ENCODE data around the gene PGM5. TPM values are rescaled to one million over a fixed set of nuclear protein-coding genes. Genes with fewer than 3 reads are reported as not detected.

Gene PGM5
- total RNA-seq, 2 donors from 2014 or later = 258 to 276 TPM

DNA sequence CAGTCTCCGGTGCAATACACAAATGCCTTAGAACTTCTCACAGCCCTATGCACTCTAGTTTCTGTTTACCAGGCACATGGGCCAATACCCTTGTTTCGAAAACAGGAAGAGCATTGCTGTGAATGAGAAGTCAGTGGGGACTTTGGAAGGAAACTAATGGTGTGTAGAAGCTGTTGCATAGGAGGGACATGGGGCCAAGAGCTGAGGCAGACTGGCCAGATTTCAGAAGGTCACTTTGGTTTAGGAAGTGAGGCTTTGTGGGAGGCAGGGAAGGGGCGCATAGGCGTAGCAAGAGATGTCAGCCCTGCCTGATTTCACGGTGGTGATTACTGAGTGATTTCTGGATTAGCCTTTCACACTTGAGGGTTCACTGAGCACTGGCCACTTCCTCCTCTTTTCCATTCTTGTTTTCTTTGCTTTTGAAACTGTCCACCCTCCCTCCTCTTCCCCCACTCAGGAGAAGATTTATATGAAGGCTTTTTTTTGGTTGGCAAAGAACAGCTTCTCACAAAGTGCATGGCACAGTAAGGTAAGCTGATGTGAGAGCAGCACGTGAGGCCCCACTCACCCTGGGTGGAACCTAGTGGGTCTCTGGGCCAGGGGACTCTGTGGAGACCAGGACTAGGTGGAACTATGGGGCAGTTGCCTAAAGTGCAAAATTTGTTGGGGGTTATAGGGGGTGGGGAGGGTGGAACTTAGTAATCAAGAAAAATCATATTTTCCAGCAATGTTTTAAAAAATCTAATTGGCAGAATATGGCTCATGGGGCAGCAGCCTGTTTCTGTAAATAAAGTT, 190.4 kb downstream of the PGM5 start:
- ATAC-seq (peak; percentile 73 to 85), DNase-seq (peak; percentile 25)
- intact Hi-C loops (cut with DNase I) = no loop called here

GRCh38 chr9:68547417-68547816, 191.0 kb downstream of the PGM5 start:
- ATAC-seq (peak in 1 of 2 donors; percentile 44), DNase-seq (no peak)
- intact Hi-C loops (cut with DNase I) = no loop called here

GRCh38 chr9:68548241-68548640, 191.8 kb downstream of the PGM5 start:
- DNase-seq (no peak), ATAC-seq (no peak)
- intact Hi-C loops (cut with DNase I) = no loop called here

GRCh38 chr9:68551191-68551590, 194.8 kb downstream of the PGM5 start:
- DNase-seq (no peak), ATAC-seq (peak in 1 of 2 donors; percentile 56)
- intact Hi-C loops (cut with DNase I) = no loop called here

GRCh38 chr9:68552700-68553476, 196.5 kb downstream of the PGM5 start:
- DNase-seq (no peak), ATAC-seq (peak in 1 of 2 donors; percentile 55)
- intact Hi-C loops (cut with DNase I) = no loop called here

- no peak for DNase-seq
- intact Hi-C loops (cut with DNase I) = no loop called here
- no peak for ATAC-seq
Observed at GRCh38 chr9:68555437-68556150, 199.2 kb downstream of the PGM5 start.

GRCh38 chr9:68558545-68558944, 202.1 kb downstream of the PGM5 start:
- ATAC-seq = no peak
- intact Hi-C loops (cut with DNase I) = no loop called here
- no peak for DNase-seq

- ATAC-seq (peak; percentile 51 to 74), DNase-seq (peak; percentile 59)
- intact Hi-C loops (cut with DNase I) = loop anchor here in 1 of 2 donors (10.0 kb wide), 1 partner anchor 45 kb away; no protein-coding TSS in a partner anchor
Observed at GRCh38 chr9:68560071-68560844, 203.8 kb downstream of the PGM5 start.

DNA sequence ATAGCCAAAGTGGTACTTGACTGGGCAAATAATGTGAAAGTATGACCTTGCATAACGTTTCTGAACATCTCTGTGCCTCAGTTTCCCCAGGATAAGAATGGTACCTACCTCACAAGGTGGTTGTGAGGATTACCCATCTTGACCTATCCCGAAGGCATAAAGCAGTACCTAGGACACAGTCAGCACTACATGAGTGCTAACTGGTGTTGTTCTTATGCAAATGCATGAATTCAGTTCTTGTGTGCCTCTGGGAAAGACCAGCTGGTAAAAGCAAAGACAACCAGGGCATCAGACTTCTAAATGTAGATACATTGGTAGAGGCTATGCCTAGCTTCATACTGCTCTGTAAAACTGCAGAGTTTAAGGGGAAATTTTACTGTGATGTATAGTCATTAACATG, 206.1 kb downstream of the PGM5 start:
- intact Hi-C loops (cut with DNase I) = loop anchor here in 1 of 2 donors (10.0 kb wide), 1 partner anchor 48 kb away; no protein-coding TSS in a partner anchor
- DNase-seq = no peak
- no peak for ATAC-seq

- ATAC-seq (no peak), DNase-seq (no peak)
- intact Hi-C loops (cut with DNase I) = loop anchor here in 1 of 2 donors (10.0 kb wide), 1 partner anchor 53 kb away; no protein-coding TSS in a partner anchor
Observed at GRCh38 chr9:68567565-68567964, 211.2 kb downstream of the PGM5 start.

DNA sequence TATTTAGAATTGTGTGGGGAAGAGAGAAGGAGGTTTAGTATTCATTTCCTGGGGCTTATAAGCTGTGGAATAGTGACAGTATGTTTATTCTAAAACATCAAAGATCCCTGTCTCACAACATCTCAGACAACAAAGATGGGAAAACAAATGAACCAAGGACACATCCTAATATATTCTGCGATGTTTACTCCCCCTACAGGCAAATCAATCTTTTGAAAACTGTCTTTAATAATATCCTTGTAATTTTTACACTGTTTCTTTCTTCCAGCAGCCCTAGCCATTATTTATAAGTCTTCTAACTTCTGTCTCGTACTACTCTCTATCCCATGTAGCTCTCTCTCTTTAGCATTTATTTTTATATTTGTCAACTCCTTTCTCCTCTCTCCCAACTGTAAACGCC, 217.7 kb downstream of the PGM5 start:
- DNase-seq (no peak), ATAC-seq (no peak)
- intact Hi-C loops (cut with DNase I) = no loop called here

GRCh38 chr9:68575817-68576216, 219.4 kb downstream of the PGM5 start:
- DNase-seq (no peak), ATAC-seq (no peak)
- intact Hi-C loops (cut with DNase I) = no loop called here

- intact Hi-C loops (cut with DNase I) = no loop called here
- ATAC-seq (no peak), DNase-seq (no peak)
Observed at GRCh38 chr9:68577774-68578591, 221.6 kb downstream of the PGM5 start.

Other genes with a start within 250 kb of the PGM5 start
- 10 to 100 TPM; 11.0 to 14.2 TPM for gene ZNG1C, start 114.6 kb upstream of the PGM5 start, total RNA-seq
- gene FOXD4L3, start 53.7 kb upstream of the PGM5 start, total RNA-seq = under 1 TPM in 1 of 2 donors, not detected in 1; 0.13 TPM
- under 1 TPM in 1 of 2 donors, not detected in 1; 0.18 TPM for gene TMEM252, start 184.3 kb downstream of the PGM5 start, total RNA-seq

Measured in left cardiac atrium (tissue), 4 donors.